GM21526 (cell line): ENCODE results near the gene C1orf21.

Source experiments
- ATAC-seq: cut with Tn5 transposase; IDR thresholded peaks from one replicate; pipeline ENCODE4 v1.9.1; 2021; ENCODE audit warnings: moderate library complexity; ENCODE audit not compliant: unreplicated experiment, low FRiP score

Gene C1orf21

DNA sequence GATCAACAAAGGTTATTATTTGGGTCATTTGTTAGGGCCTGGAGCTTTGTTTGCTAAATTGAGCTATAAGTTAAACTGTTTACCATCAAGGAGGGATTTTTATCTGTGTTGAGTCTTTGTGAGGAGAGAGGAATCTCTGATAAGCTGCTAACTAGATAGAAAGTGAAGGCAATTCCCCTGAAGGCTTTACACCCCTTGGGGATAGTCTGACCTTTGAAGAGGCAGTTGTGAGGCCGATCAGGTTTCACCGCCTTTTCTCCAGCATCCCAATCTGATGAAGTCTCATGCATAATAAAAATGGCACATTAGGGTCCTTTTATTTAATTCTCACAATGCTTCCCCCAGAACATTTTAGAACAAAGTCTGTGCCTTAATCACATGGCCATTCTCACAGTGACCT lies 21.8 kb downstream of the C1orf21 start:
- ATAC-seq = no peak

DNA sequence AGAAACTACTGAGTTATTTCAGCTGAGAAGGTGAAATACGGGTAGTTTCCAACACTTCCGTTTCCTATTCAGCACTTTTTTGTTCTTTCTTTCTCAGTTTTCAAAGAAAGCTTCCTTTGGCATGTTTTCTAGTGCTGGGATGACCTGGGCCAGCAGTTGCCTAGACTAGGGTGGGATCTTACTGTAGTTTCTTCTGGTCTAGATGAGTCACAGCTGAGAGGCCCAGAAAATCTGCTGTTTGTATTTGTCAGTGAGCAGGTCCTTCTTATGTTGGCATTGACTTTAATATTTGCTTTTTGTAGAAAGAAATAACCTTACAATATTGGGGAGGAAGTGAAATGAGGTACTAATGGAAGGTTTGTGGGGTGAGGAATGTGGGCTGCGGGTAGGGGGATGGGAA lies 22.2 kb downstream of the C1orf21 start:
- no peak for ATAC-seq

DNA sequence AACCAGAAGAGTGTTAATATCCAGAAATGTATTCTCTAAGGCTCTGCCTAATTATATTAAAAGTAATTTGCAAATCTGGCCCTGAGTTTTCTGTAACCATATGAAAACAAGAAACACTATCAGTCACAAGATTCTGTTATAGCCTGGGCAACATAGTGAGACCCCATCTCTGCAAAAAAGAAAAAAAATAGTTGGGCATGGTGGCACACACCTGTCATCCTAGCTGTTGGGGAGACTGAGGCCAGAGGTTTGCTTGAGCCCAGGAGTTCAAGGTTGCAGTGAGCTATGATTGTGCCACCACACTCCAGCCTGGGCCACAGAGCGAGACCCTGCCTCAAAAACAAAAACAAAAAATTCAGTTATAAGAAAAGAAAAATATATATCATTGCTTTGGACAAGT lies 25.6 kb downstream of the C1orf21 start:
- no peak for ATAC-seq

DNA sequence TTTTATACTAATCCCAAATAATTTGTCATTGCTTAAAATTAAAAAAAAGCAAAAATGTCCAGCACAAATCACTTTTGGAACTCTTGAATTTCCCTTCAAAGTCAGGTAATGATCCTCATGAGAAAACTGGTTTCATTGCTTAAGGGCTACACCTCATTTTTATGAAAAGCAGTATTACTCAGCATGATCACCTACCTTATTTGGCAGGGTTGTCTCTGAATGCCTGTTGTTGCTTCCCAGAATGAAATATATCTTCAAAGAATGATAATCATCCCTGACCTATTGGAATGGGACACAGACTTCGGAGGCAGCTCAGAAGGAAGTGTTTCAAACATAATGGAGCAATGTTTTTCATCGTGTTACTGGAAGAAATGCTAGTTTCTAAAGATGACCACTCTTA lies 29.7 kb downstream of the C1orf21 start:
- no peak for ATAC-seq

DNA sequence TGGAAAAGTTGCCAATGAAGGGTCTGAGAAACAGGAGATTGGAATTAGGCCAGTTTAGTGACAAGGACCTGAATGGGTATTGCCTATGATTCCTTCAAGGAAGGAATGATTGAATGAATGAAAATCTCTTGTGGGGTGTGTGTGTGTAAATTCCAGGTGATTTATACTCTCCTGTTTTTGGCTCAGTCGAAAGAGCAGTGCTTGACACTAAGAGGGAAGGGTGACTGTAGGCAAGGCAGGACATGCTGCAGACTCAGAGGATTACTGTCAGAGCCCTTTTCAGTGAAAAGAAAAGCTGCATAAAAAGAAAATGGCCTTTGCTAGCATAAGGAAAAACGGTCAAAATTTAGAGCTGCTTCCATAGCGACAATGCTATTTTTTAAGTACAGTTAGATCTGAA lies 30.1 kb downstream of the C1orf21 start:
- no peak for ATAC-seq

DNA sequence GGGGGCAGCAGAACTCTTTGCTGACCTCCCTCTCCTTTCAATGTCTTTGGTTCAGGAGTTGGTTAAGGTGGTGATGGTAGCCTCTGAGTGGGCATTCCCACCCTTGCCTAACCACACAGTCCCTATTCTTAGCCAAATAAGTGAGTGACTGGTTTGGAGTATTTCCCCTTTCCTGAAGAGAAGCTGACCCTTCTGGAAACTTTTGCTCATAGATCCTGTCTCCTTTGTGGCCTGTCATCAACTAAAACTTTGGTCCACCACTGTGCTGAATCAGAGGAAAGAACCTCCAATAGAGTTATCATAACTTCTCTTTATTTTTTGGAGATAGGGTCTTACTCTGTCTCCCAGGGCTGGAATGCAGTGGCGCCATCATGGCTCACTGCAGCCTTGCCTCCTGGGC lies 31.1 kb downstream of the C1orf21 start:
- no peak for ATAC-seq

DNA sequence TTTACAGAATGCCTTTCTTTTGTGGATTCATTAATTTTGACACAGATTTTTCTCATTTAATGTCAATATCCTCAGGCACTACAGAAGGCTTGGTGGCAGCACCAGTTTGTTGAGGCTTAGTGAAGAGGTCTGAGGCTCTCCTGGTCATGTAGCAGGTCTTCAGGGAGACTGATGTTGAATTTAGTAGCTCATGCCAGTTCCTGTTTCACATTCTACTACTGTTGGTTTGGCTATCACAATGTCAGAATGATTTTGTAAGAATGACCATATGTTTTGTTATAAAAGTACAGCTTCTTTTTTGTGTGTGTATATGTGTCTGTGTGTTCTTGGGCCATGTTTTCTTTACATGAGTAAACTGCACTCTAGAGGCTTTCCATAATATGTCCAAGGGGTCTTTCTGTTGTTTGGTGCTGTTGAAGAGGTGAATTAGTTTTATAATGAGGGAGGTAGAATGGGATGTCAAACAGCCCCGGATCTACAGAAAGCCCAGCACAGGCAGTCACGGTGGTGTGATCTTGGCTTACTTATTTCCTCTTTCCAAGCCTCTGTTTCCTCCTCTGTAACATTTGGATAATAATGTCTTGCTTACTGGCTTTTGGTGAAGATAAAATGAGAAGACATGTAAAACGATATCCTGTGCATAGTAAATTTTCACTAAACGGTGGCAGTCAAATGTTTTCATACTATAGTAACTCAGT lies 32.0 kb downstream of the C1orf21 start:
- no peak for ATAC-seq

DNA sequence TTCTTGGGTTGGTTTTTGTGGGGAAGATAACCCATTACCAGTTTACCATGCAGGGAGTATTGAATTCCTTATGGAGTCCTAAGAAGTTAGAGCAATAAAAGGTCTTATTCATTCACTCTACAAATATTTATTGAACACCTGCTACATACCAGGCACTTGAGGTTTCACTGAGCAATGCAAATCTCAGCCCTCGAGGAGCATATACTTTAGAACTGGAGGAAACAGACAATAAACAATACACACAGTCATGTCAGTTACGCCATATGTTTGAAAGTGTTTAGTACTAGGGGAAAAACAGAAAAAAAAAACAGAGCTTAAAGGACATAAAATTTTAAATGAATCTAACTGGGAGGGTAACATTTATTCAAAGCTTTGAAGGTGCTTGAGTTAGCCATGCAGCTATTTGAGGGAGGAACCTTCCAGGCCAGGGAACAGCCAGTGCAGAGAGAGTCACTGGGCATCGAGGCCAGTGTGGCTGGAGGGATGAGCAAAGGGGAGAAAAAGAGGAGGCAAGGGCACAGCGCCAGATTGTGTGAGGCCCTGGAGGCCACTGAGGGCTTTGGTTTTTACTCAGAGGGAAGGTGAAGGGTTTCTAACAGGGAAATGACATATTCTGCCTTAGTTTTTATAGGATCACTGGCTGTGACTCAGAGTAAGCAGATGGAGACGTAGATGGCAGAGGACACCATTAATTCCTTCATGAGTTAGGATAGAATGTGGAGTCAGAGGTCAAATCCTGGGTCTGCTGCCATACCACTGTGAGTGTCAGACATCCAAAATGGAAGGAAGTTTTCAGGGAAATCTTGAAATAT lies 32.7 kb downstream of the C1orf21 start:
- ATAC-seq = no peak

DNA sequence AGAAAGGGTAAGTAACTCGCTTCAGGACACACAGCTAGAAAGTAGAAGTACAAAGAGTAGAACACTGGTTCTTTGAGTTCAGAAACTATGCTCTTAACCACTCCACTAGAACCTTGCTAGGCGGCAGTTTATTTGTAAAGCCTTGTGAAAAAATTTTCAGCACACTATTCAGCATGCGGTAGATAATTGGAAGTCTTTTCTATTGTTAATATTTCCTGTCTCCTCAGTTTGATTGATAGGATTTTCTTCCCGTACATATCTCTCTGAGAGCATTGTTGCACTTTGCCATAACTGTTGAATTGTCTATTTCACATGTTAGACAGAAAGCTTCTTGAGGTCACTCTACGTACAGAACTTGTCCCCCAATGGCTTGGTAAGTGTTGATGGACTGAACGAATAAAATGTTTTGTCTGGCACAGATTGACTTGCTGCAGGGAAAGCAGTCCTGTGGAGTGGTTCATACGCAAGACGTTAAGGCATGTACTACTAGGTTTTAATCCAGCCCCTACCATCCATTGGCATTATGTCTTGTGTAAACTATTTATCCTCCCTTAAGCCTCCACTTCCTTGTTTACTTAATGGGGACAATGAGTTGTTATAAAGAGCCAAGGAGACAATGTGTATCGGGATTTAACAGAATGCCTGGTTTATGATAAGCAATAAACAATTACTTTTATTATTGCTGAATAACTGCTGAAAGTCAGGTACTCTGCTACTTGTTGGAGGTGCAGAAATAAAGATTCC lies 35.8 kb downstream of the C1orf21 start:
- no peak for ATAC-seq

DNA sequence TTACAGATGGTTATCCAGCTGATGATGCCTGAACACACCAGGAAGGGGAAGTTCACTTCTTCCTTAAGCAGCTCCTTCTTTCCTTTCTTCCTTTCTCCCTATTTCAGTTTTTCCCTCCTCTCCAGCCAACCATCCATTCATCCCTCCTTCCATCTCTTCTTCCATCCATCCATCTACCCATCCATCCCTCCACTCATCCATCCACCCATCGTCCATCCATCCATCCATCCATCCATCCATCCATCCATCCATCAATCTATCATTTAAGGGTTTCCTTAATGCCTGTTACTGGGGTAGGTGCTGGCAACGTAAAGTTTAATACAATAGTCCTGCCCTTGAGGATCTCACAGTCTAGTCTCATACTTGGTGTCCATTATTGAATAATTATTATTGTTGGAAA lies 36.8 kb downstream of the C1orf21 start:
- no peak for ATAC-seq

DNA sequence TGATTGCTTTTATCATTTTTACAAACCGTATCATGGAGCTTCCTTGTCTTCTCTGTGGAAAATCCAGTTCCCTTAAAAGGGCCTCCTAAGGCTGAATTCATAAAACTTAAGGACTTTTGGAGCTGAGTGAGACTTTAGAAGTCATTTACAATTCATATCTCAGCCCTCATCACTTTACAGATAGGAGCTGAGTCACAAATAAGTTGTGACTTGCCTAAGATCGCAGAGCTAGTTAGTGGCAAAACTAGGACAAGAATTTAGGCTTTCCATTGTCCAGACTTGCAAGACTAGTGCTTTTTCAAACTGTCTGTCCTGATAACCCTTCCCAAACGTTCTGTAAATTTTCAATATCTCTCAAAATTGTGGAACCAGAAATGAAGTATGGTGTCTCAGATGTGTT lies 37.3 kb downstream of the C1orf21 start:
- ATAC-seq = no peak

DNA sequence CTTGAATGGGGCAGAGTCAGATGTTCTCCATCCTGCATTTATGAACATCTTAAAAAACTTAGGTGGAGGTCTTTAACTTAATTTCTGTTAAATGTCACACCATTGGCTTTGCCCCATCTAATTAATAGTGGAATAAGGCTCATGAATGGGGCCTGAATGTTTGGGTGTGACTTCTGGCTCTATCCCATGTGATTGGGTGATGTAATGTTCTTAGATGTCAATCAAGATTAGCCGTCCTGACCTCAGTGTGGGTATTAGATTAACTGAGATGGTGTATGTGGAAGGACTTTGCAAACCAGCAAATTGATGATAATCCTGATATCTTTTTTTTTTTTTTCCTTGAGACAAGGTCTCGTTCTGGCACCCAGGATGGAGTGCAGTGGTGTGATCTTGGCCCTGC lies 38.1 kb downstream of the C1orf21 start:
- ATAC-seq = no peak

DNA sequence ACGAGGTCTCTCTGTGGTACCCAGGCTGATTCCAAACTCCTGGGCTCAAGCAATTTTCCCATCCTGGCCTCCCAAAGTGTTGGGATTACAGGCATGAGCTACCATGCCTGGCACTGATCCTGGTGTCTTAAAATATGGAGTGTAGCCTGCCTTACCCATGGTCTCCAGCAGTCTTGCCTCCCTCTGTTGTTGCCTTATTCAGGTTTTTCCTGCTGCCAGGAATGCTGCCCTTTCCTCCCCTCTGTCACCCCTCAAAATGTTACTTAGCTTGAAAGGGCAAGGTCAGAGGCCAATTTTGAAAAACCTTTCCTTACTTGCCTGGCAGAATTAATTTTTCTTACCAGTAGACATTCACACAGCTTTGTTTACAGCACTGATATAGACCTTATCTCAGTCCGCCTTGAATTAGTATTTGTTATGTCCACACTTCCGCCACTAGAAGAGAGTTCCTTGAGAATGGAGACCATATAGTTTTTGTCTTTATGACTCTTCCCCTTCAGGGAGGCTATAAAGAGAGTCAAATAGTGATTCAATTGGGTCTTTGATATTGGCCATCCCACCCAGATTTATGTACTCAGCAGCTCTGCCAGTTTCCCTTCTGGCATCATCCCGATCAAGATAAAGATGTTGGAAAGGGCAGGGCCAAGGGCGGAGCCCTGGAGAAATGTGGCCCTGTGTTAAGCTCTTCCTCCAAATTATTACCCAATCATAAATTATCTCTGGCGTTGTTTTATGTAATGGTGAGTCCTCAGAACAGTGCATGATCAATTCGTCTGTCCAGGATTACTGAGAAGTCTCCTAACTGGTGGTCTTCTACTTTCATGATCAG lies 38.8 kb downstream of the C1orf21 start:
- no peak for ATAC-seq

DNA sequence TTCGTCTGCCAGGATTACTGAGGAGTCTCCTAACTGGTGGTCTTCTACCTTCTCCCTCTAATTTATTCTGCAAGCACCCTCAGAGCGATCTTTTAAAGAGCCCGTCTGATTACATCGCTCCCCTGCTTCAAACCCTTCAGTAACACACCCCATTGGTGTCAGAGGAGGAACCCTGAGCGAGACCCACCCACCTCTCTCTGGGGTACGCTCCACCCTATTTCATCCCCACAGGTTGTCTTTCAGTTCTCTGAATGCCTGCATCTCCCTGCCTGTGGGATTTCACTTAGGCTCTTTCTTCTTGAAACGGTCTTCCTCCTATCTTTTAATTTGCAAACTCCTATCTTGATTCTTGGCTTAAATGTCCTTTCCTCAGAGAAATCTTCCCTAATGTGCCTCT lies 39.4 kb downstream of the C1orf21 start:
- ATAC-seq = no peak

DNA sequence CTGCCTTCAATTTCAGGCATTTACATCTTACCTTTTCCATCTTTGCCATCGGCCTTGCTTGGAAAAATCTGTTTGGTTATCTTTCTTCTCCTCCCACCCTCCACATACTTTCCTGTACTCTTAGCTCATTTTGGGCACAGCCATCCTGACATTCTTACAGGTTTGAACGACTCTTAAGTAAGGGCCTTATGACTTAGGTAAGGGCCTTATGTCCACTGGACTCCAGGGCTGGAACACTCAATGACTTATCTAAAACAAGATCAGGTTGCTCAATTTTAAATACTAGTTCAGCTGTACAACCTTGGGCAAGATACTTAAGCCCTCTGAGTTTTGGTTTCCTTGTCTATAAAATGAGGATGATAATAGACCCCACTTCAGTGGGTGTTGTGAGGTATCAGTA lies 40.9 kb downstream of the C1orf21 start:
- no peak for ATAC-seq

DNA sequence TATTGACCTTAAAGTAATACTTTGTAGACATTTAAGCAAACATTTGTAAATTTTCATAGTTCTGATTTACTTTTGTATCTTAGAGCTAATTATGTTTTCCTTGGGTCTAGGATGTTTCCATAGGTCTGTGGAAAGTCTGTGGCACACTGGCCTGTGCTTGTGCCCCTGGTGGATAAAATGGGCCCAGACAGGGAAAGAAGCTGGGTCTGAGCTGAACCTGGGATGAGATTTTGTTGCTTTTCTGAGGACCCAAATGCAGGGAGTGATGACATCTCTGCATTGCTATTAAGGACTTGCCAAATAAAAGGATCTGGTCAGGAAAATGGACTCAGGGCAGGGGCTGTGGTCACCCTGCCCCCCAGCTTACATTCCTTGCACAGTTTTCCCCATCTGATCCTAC lies 41.8 kb downstream of the C1orf21 start:
- ATAC-seq = no peak

DNA sequence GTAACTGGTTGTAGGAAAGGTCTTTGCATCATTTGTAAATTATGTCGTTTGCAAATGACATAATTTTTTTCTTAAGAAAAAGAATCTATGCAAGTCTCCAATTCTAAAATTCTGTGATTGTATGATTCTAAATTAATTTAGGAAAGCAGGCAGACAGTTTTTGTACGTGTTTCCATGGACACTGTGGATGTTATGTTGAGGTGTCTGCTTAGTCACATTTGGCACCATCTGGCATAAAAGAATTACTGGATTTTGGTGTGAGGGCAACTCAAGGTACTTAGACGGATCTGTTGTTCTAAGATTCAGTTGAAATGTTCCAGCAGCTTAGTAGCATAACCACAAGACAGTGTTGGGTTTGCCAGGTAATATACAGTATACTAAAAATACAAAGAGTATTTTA lies 42.5 kb downstream of the C1orf21 start:
- no peak for ATAC-seq

DNA sequence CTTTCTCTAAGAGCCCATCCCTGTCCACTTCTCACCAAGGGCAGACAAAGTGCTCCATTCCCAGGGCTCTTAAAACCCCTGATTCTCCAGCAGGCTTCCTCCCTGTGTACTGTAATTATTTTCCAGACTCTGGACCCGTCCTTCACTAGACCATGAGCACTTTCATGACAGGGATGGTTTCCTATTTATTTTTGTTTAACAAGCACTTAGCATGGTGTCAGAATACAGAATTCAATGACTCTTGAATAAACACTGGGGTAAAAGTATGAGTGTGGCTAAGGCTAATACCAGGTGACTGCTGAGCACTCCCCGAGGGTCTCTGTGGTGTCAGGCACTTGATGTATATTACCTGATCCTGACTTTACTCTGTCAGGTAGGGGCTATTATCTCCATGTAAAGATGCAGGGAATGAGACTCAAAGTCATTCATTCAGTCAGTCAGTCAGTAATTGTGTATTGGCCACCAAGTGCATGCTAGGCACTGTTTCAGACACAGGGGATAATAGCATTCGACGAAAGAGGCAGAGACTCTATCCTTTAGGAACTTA lies 47.2 kb downstream of the C1orf21 start:
- no peak for ATAC-seq

DNA sequence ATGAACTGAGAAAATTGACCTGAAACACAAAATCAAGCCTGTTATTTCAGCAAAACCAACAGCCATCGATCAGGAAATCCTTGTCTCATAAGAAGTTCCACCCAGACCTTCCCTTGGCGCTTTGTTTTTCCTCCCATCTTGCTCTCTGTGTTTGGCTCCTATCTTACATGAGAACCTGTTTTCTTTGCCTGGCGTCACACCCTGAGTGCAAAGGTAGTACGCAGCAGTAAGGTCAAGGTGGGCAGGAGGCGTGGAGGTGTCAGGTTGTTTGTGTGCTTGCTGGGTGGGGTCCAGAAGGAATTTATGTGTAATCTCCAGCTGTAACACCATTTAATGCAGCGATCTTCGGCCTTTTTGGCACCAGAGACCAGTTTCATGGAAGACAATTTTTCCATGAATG lies 50.5 kb downstream of the C1orf21 start:
- no peak for ATAC-seq

DNA sequence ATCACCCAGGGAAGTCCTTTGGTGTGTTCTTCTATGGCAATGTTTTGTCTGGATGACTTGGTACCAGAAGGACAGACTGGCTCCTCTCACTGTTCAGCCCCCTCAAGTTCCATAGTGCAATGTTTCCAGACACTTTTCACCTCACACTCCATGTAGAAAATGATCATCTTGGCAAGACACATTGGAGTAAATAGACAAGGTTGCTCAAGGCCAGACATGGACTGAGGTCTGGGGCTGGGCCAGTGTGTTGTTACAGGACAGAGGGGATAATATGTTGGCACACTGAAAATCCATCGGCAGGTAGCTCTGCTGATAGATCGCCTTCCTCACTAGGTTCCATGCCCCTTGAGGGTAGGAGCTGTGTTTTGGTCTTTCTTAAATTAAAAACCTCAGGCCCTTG lies 51.5 kb downstream of the C1orf21 start:
- no peak for ATAC-seq
